Measurements from ENCODE around the gene GTPBP6.

- TF ChIP-seq CTCF (IDR thresholded peaks at IDR 0.05) = no peak
- TF ChIP-seq POLR2A (IDR thresholded peaks at IDR 0.05) = no peak
These were observed 33.4 kb downstream of the GTPBP6 start for GRCh38 chrX:285076-285677.
